MCF 10A (cell line): ENCODE data around the gene KANSL2. TPM values are rescaled to one million over a fixed set of nuclear protein-coding genes. Genes with fewer than 3 reads are reported as not detected.
"Not testable (repeated sequence)": the region's sequence is repeated elsewhere in the genome, so short reads cannot be mapped to it uniquely, and the experiment has no call there.

Experiments used
- BruUV-seq: library from RNA; stranded (reverse); fragments of 400-500 nt; replicated peaks from 2 replicates; lab custom pipeline; 2021; lab: Mats Ljungman, UMichigan
- CTCF ChIA-PET: fragments of 300-600 bp; sonication (Branson Sonifier 250); formaldehyde crosslinking; extraction: SDS; loops from one replicate; lab custom pipeline; 2021; ENCODE audit warnings: antibody characterized with exemption, inconsistent platforms; lab: Yijun Ruan, JAX
- POLR2A ChIA-PET: fragments of 300-600, 350-650 bp; sonication (Branson Sonifier 250); formaldehyde crosslinking; extraction: SDS; loops from one replicate; lab custom pipeline; 2020; ENCODE audit warnings: antibody characterized with exemption, inconsistent platforms; lab: Yijun Ruan, JAX
- DNase-seq: peaks from one replicate; pipeline ENCODE4 v3.0.0-alpha.2; 2018; ENCODE audit not compliant: unreplicated experiment
- H3K27ac Mint-ChIP-seq: one replicate; pipeline ENCODE4 v1.8.0; 2022; ENCODE audit warnings: mild to moderate bottlenecking, low read depth, mixed read lengths; ENCODE audit not compliant: unreplicated experiment
- H3K27me3 Mint-ChIP-seq: one replicate; pipeline ENCODE4 v1.8.0; 2022; ENCODE audit warnings: mixed read lengths; ENCODE audit not compliant: insufficient read depth, unreplicated experiment
- H3K36me3 Mint-ChIP-seq: one replicate; pipeline ENCODE4 v1.8.0; 2022; ENCODE audit warnings: mild to moderate bottlenecking, moderate library complexity, mixed read lengths; ENCODE audit not compliant: insufficient read depth, unreplicated experiment
- H3K4me1 Mint-ChIP-seq: one replicate; pipeline ENCODE4 v1.8.0; 2022; ENCODE audit warnings: mixed read lengths; ENCODE audit not compliant: insufficient read depth, unreplicated experiment
- H3K4me3 Mint-ChIP-seq: one replicate; pipeline ENCODE4 v1.8.0; 2022; ENCODE audit warnings: mild to moderate bottlenecking, moderate library complexity, mixed read lengths; ENCODE audit not compliant: unreplicated experiment
- H3K9me3 Mint-ChIP-seq: one replicate; pipeline ENCODE4 v1.8.0; 2022; ENCODE audit warnings: mixed read lengths; ENCODE audit not compliant: unreplicated experiment
- CTCF ChIP-seq: fragments of 200-600 bp; IDR thresholded peaks from one replicate; pipeline ENCODE4 v1.8.0; 2022; ENCODE audit warnings: antibody characterized with exemption, mild to moderate bottlenecking; ENCODE audit not compliant: unreplicated experiment
- intact Hi-C: fragments of 100-400 bp; cut with micrococcal nuclease; formaldehyde crosslinking; loops from 2 replicates; pipeline ENCODE4 v1.14.1; 2022
- total RNA-seq: library from RNA; stranded (reverse); gene quantifications from 2 replicates; pipeline ENCODE4 v1.2.3, GENCODE V29; 2022

The KANSL2 gene
- total RNA-seq, 1 experiment from 2014 or later, result 44.2 TPM

- ChIA-PET CTCF (interaction anchor here (0.5 to 2.5 kb wide), 5 partner anchors 70 to 1040 kb away, joined by 3 to 9 read pairs (median 4); no protein-coding TSS in a partner anchor), POLR2A (interaction anchor here (1.0 to 3.2 kb wide), 17 partner anchors 8 to 778 kb away, joined by 3 to 30 read pairs (median 4); partner anchors contain the start of genes ADCY6, ARF3, CCNT1 and PFKM)
- Mint-ChIP-seq H3K36me3 (peaks cover 38% of the 10 kb centered on the region), H3K4me3 (peak overlapping the region; percentile 95), H3K27ac (no peak overlapping the region), H3K4me1 (peaks cover 16% of the 10 kb centered on the region), H3K27me3 (no peaks in the 10 kb centered on the region), H3K9me3 (no peaks in the 10 kb centered on the region)
- no peak for DNase-seq
- intact Hi-C loops, result no loop called here
- no TSS peak for BruUV-seq
- no peak for TF ChIP-seq CTCF
Observed at GRCh38 chr12:48682927-48683326, 889 bp upstream of the KANSL2 start.

DNA sequence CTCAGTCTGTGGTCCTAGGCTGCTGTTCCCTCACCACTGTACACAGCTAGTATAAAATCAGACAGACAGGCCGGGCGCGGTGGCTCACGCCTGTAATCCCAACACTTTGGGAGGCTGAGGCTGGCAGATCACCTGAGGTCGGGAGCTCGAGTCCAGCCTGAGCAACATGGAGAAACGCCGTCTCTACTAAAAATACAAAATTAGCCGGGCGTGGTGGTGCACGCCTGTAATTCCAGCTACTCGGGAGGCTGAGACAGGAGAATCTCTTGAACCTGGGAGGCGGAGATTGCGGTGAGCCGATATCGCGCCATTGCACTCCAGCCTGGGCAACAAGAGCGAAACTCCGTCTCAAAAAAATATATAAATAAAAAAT is 481 bp upstream of the KANSL2 start:
- Mint-ChIP-seq H3K4me3 (peak overlapping the region; percentile 95), H3K27ac (peak overlapping the region; percentile 96), H3K36me3 (peaks cover 42% of the 10 kb centered on the region), H3K4me1 (peaks cover 20% of the 10 kb centered on the region)
- H3K9me3 Mint-ChIP-seq, intact Hi-C loops, DNase-seq, H3K27me3 Mint-ChIP-seq, BruUV-seq: not testable (repeated sequence)
- ChIA-PET POLR2A (interaction anchor here (0.7 to 3.2 kb wide), 23 partner anchors 8 to 853 kb away, joined by 3 to 30 read pairs (median 4); partner anchors contain the start of genes ADCY6, ARF3, CCNT1 and PFKM), CTCF (interaction anchor here (0.5 to 2.5 kb wide), 4 partner anchors 31 to 488 kb away, joined by 3 to 9 read pairs (median 5); no protein-coding TSS in a partner anchor)

GRCh38 chr12:48681399-48681709 is 684 bp downstream of the KANSL2 start:
- H3K4me3 Mint-ChIP-seq, result peak overlapping the region; percentile 95
- POLR2A ChIA-PET, result interaction anchor here (0.9 to 3.2 kb wide), 11 partner anchors 9 to 576 kb away, joined by 3 to 30 read pairs (median 7); partner anchors contain the start of genes CCNT1, SENP1 and TUBA1B
- CTCF ChIA-PET, result interaction anchor here (0.8 kb wide), 1 partner anchor 171 kb away, joined by 4 read pairs; the partner anchor contains the start of gene DDX23
- no peak for TF ChIP-seq CTCF
- intact Hi-C loops, result no loop called here
- H3K9me3 Mint-ChIP-seq, result no peaks in the 10 kb centered on the region
- no peak for DNase-seq
- TSS peak; percentile 41 for BruUV-seq
- peaks cover 52% of the 10 kb centered on the region for H3K36me3 Mint-ChIP-seq
- no peaks in the 10 kb centered on the region for H3K27me3 Mint-ChIP-seq
- peak overlapping the region; percentile 96 for H3K27ac Mint-ChIP-seq
- H3K4me1 Mint-ChIP-seq, result peaks cover 25% of the 10 kb centered on the region

GRCh38 chr12:48680861-48681260 is 1.2 kb downstream of the KANSL2 start:
- H3K9me3 Mint-ChIP-seq, result no peaks in the 10 kb centered on the region
- ChIA-PET CTCF (interaction anchor here (0.8 kb wide), 1 partner anchor 171 kb away, joined by 4 read pairs; the partner anchor contains the start of gene DDX23), POLR2A (interaction anchor here (0.6 to 3.2 kb wide), 3 partner anchors 9 to 134 kb away, joined by 3 to 30 read pairs (median 29); partner anchors contain the start of gene CCNT1)
- peaks cover 53% of the 10 kb centered on the region for H3K36me3 Mint-ChIP-seq
- peaks cover 25% of the 10 kb centered on the region for H3K4me1 Mint-ChIP-seq
- no peaks in the 10 kb centered on the region for H3K27me3 Mint-ChIP-seq
- intact Hi-C loops, result no loop called here
- no peak overlapping the region for H3K27ac Mint-ChIP-seq
- no TSS peak for BruUV-seq
- peak overlapping the region; percentile 95 for H3K4me3 Mint-ChIP-seq
- TF ChIP-seq CTCF, result no peak
- no peak for DNase-seq
